GM18951 (cell line): Measurements from ENCODE around the gene AFDN.

ENCODE experiments used
- POLR2A ChIP-seq: IDR thresholded peaks from 4 replicates; pipeline ENCODE4 v1.6.1; 2011; ENCODE audit warnings: mild to moderate bottlenecking; ENCODE audit not compliant: insufficient read length, insufficient read depth; ENCODE audit errors: extremely low read depth
- in situ Hi-C: fragments of 300-500 bp; cut with MboI; formaldehyde crosslinking; loops from one replicate; pipeline ENCODE4 v1.12.0; 2022; ENCODE audit warnings: low sequenced_read_pairs, mixed read lengths, inconsistent platforms; ENCODE audit not compliant: unreplicated experiment

Gene AFDN

GRCh38 chr6:167941822-167942221 is 115.1 kb downstream of the AFDN start:
- TF ChIP-seq POLR2A = no peak
- in situ Hi-C loops = no loop called here

GRCh38 chr6:167944130-167944529 is 117.4 kb downstream of the AFDN start:
- TF ChIP-seq POLR2A = no peak
- in situ Hi-C loops = no loop called here

GRCh38 chr6:167946007-167946406 is 119.3 kb downstream of the AFDN start:
- no peak for TF ChIP-seq POLR2A
- in situ Hi-C loops = no loop called here

DNA sequence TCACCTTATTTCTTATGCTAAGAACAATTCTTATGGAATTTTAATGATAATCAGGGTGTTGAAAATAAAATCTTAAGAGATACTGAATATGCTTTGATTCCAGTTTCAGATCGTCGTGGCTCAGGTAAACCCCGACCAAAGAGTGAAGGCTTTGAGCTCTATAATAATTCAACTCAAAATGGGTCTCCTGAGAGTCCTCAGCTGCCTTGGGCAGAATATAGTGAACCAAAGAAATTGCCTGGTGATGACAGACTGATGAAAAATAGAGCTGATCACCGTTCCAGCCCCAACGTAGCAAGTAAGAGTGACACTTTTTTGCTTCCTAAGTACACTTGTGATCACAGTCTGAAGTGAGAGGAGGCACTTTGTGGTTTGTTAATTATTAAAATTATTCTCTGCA is 119.9 kb downstream of the AFDN start:
- no peak for TF ChIP-seq POLR2A
- in situ Hi-C loops = no loop called here

DNA sequence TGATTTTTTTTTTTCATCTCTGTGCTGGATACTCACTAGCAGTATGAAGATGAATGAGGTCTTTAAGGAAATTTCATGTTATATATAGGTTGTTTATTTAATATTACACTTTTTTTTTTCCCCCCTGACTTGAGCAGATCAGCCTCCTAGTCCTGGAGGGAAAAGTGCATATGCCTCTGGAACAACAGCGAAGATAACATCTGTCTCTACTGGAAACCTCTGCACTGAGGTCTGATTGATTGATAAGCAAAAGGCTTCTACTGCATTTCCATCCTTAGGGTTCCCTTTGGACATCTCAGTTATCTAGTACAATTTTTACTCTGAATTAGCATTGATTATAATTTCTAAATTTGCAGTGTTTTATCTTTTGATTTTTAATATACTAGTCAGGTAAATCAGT is 121.0 kb downstream of the AFDN start:
- in situ Hi-C loops = no loop called here
- no peak for TF ChIP-seq POLR2A

- no peak for TF ChIP-seq POLR2A
These were observed 122.0 kb downstream of the AFDN start for GRCh38 chr6:167948716-167949115.

DNA sequence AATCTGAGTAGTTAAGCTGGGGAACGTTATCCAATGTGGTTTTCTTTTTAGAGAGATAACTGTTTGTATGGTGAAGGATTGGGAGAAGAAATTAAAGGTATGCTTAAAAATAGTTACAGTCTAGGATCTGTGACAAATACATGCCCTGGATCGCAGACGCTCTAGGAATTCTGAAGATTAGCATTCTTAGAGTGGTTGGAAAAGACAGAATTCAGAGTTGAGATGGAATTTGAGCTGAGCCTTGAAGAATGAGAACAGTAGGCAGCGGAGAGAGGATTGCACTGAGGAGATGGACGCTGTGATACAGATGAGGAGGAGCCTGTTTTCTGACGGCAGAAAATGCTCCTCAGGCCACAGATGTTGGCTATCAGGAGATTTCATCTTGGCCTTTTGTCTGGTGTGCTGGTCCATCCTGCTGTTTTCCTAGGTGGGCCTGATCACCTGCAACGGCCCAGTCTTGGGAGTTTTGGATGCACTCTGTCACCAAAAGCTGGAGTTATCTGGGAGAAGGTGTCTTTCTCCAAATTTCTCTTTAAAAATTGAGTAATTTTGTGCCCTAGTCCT is 122.5 kb downstream of the AFDN start:
- in situ Hi-C loops = no loop called here
- no peak for TF ChIP-seq POLR2A

More at GRCh38 chr6:167948716-167949115, 122.0 kb downstream of the AFDN start:
- in situ Hi-C loops = no loop called here

- in situ Hi-C loops = no loop called here
- no peak for TF ChIP-seq POLR2A
These were observed 125.2 kb downstream of the AFDN start for GRCh38 chr6:167951781-167952511.

DNA sequence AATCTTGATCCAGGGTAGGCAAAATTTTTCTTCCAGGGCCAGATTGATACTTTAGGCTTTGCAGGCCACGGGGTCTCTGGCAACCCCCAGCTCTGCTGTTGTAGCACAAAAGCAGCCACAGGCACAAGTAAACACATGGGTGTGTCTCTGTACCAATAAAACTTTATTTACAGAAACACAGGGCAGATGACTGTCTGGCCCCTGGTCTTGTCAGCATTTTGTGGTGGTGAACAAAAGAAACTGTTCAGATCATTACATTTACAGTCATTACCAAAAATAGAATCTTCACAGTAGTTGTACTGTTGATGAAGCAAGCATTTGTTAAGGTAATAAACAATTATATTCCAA is 125.8 kb downstream of the AFDN start:
- in situ Hi-C loops = no loop called here
- no peak for TF ChIP-seq POLR2A

DNA sequence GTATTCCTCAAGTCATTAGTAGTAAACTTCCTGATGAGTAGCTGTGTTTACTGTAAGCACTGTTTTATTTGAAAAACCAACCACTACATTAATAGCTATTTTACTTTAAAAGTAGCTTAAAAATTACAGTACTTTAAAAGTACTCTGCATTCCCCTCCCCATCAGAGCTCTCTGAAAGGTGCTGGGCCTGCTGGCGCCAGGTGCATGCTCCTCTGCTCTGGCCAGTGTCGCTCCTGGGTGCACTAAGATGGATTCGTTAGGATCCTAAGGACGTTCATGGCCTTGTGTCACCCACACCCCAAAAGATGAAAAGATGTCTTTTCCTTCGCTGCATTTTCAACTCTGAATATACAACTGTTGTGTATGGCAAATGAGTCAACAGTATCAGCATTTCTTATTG is 126.8 kb downstream of the AFDN start:
- no peak for TF ChIP-seq POLR2A
- in situ Hi-C loops = no loop called here

- in situ Hi-C loops = no loop called here
- no peak for TF ChIP-seq POLR2A
These were observed 127.4 kb downstream of the AFDN start for GRCh38 chr6:167954151-167954550.

DNA sequence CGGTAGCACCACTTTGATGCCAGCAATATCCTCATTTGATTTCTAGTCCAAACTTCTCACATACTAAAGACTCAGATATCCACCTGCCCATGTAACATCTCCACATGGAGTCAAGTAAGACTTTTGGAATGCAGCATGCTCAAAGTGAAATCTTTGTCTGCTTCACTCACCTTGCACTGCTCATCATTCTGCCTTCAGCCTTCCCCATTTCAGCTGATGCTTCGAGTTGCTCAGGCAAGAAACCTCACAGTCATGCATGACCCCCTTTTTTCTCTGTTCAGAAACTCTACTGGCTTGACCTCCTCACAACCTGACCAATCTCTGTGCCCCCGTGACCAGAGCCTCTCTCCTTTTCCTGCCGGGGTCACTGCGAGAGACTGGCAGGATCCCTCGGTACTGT is 129.8 kb downstream of the AFDN start:
- in situ Hi-C loops = no loop called here
- TF ChIP-seq POLR2A = no peak

GRCh38 chr6:167956983-167957492 is 130.3 kb downstream of the AFDN start:
- in situ Hi-C loops = no loop called here

DNA sequence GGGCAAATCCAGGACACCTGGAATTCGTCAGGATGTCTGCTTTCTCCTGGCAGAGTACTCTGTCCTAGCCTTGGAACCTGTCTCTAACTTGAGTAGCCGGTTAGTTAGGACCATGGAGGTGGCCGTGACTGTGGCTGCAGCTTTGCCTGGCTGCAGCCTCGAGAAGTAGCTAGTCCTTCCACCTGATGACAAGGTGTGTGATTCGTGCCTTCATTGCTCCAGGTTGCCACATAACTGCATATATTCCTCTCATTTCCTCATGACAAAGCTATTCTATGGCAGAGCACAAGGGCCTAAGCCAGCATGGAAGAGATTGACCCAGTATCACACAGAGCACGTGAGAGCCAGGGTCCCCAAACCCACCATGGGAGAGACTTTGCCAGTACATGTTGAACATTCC is 130.9 kb downstream of the AFDN start:
- in situ Hi-C loops = no loop called here
- TF ChIP-seq POLR2A = no peak

More at GRCh38 chr6:167956983-167957492, 130.3 kb downstream of the AFDN start:
- TF ChIP-seq POLR2A = no peak

DNA sequence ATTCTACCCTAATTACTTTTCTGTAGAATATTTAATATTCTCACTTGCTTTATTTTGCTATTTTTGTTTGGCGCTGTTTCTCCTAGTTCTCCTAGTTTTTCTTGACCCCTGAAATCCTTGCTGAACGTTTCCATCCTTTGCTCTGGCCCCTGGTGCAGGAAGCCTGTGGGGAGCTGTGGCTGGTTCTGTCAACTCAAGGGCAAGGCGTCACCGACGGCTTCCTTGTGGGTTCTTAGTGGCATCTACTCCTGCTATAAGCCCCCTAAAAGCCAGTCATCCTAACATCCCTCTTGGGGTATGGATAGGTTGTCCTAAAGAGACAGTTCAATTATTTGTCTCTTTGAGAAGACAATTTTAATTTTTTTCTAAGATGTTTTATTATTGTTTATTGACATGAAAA is 133.9 kb downstream of the AFDN start:
- in situ Hi-C loops = no loop called here
- no peak for TF ChIP-seq POLR2A

DNA sequence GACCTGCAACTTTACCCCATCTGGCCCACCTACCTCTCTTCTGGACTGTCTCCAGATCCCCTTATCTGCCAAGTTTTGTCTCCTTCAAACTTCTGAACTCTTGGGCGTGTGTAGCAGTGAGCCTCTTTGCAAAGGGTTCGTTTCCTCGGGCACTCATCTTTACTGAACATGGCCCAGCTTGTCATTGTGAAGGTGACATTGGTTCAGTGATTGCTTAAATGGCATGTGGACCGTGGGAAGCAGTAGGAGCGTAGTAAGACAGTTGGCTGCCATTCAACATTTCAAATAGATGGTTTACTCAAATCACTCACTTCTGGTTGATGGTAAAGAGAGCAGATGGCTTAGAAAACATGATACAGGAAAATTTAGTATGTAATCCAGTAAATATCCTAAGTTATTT is 136.0 kb downstream of the AFDN start:
- in situ Hi-C loops = no loop called here
- TF ChIP-seq POLR2A = no peak
